Measurements from ENCODE around the gene CDC20. TPM values are rescaled to one million over a fixed set of nuclear protein-coding genes. Genes with fewer than 3 reads are reported as not detected.

CDC20 gene
- total RNA-seq, 1 experiment from 2014 or later: 304 TPM

Other genes with a start within 250 kb of the CDC20 start
- 112 and 134 TPM in 2 replicates for gene EBNA1BP2, start 186.7 kb upstream of the CDC20 start, total RNA-seq (2014; rRNA removed; shearing (Covaris generic))
- 0.38 and 0.99 TPM in 2 replicates for gene CFAP57, start 186.7 kb upstream of the CDC20 start, total RNA-seq (2014; rRNA removed; shearing (Covaris generic))
- gene TMEM125, start 89.0 kb upstream of the CDC20 start, total RNA-seq (2014; rRNA removed; shearing (Covaris generic)): 64.2 and 65.2 TPM in 2 replicates
- 39.0 and 58.2 TPM in 2 replicates for gene C1orf210, start 73.4 kb upstream of the CDC20 start, total RNA-seq (2014; rRNA removed; shearing (Covaris generic))
- gene TIE1, start 58.0 kb upstream of the CDC20 start, total RNA-seq (2014; rRNA removed; shearing (Covaris generic)): not detected in 2 replicates
- 0.79 TPM in 1 of 2 replicates, not detected in the other for gene MPL, start 21.2 kb upstream of the CDC20 start, total RNA-seq (2014; rRNA removed; shearing (Covaris generic))
- 160 and 176 TPM in 2 replicates for gene ELOVL1, start 9.0 kb downstream of the CDC20 start, total RNA-seq (2014; rRNA removed; shearing (Covaris generic))
- gene MED8, start 30.8 kb downstream of the CDC20 start, total RNA-seq (2014; rRNA removed; shearing (Covaris generic)): 33.9 and 36.5 TPM in 2 replicates
- gene SZT2, start 30.9 kb downstream of the CDC20 start, total RNA-seq (2014; rRNA removed; shearing (Covaris generic)): 17.5 and 21.9 TPM in 2 replicates
- 59.7 and 69.1 TPM in 2 replicates for gene HYI, start 95.0 kb downstream of the CDC20 start, total RNA-seq (2014; rRNA removed; shearing (Covaris generic))
- gene PTPRF, start 171.9 kb downstream of the CDC20 start, total RNA-seq (2014; rRNA removed; shearing (Covaris generic)): 101 and 122 TPM in 2 replicates

Data from HT-29 (cell line).